Measurements from ENCODE around the gene CDH23.

The CDH23 gene

DNA sequence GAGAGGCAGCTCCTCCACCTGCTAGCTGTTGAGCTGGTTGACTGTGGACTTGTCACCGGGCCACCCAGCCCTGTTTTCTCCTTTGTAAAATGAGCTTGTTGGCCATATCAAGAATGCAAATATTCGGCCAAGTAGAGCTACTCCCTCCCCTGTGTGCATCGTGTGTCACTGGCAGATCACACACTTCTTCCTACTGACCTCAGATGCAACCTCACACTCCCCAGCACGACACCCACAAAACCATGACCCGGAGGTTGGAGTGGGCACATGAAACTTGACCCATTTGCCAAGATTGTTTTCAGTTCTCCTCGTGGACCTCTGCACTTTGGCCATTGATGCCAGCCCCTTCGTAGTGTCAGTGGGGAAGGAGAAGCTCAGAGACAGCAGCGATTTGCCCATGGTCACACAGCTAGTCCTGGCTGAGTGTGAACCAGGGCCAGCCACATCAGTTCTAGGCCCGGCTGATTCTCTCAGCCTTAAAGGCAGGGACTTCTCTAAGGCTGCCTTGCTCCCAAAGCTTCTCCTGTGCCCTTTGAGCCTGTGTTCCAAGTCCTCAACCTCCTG, 101.1 kb downstream of the CDH23 start:
- Histone ChIP-seq H3K36me3 (ENCODE audit: control insufficient read depth, insufficient read depth, low read length) (no peaks in the 10 kb centered on the region), H3K4me3 (replicated peaks; ENCODE audit: low read depth, low read length) (no peak overlapping the region), H3K27me3 (replicated peaks; ENCODE audit: control insufficient read depth, insufficient read depth, low read length) (peaks cover 1% of the 10 kb centered on the region)
- DNase-seq (ENCODE audit: extremely low read depth, insufficient read length): no peak
- TF ChIP-seq, protein P1, sequence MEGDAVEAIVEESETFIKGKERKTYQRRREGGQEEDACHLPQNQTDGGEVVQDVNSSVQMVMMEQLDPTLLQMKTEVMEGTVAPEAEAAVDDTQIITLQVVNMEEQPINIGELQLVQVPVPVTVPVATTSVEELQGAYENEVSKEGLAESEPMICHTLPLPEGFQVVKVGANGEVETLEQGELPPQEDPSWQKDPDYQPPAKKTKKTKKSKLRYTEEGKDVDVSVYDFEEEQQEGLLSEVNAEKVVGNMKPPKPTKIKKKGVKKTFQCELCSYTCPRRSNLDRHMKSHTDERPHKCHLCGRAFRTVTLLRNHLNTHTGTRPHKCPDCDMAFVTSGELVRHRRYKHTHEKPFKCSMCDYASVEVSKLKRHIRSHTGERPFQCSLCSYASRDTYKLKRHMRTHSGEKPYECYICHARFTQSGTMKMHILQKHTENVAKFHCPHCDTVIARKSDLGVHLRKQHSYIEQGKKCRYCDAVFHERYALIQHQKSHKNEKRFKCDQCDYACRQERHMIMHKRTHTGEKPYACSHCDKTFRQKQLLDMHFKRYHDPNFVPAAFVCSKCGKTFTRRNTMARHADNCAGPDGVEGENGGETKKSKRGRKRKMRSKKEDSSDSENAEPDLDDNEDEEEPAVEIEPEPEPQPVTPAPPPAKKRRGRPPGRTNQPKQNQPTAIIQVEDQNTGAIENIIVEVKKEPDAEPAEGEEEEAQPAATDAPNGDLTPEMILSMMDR (IDR thresholded peaks at IDR 0.05; ENCODE audit: insufficient read depth, low read length, poor library complexity, severe bottlenecking): no peak

DNA sequence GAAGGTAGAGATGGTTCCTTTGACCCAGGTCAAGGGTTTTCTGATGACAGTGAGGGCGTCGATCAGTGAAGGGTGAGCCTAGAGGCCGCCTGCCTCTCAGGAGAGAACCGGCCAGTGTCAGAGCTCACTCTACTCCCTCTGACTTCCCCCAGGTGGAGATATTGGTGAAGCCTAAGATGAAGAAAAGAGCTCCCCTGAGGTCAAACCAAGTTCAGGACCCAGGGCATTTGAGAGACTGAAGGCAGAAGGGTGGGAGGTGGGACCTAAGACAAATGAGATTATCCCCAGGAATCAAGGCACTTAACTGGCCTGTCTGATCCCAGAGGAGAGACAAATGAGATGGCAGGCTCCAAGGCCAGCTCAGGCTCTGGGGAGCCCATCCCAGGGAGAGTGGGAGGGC, 104.7 kb downstream of the CDH23 start:
- DNase-seq (ENCODE audit: extremely low read depth, insufficient read length): no peak
- no peak overlapping the region for H3K4me3 ChIP-seq (replicated peaks; ENCODE audit: low read depth, low read length)
- TF ChIP-seq, protein P1 (IDR thresholded peaks at IDR 0.05; ENCODE audit: insufficient read depth, low read length, poor library complexity, severe bottlenecking): no peak
- no peaks in the 10 kb centered on the region for H3K36me3 ChIP-seq (ENCODE audit: control insufficient read depth, insufficient read depth, low read length)
- H3K27me3 ChIP-seq (replicated peaks; ENCODE audit: control insufficient read depth, insufficient read depth, low read length): peaks cover 2% of the 10 kb centered on the region

- Histone ChIP-seq H3K4me3 (replicated peaks; ENCODE audit: low read depth, low read length) (no peak overlapping the region), H3K36me3 (ENCODE audit: control insufficient read depth, insufficient read depth, low read length) (no peaks in the 10 kb centered on the region), H3K27me3 (replicated peaks; ENCODE audit: control insufficient read depth, insufficient read depth, low read length) (peaks cover 2% of the 10 kb centered on the region)
- TF ChIP-seq, protein P1 (IDR thresholded peaks at IDR 0.05; ENCODE audit: insufficient read depth, low read length, poor library complexity, severe bottlenecking): no peak
- DNase-seq (ENCODE audit: extremely low read depth, insufficient read length): no peak
Measured at GRCh38 chr10:71502190-71502589, 105.5 kb downstream of the CDH23 start.

GRCh38 chr10:71502851-71503250, 106.1 kb downstream of the CDH23 start:
- TF ChIP-seq, protein P1 (IDR thresholded peaks at IDR 0.05; ENCODE audit: insufficient read depth, low read length, poor library complexity, severe bottlenecking): no peak
- no peak for DNase-seq (ENCODE audit: extremely low read depth, insufficient read length)
- H3K36me3 ChIP-seq (ENCODE audit: control insufficient read depth, insufficient read depth, low read length): no peaks in the 10 kb centered on the region
- H3K27me3 ChIP-seq (replicated peaks; ENCODE audit: control insufficient read depth, insufficient read depth, low read length): peaks cover 2% of the 10 kb centered on the region
- H3K4me3 ChIP-seq (replicated peaks; ENCODE audit: low read depth, low read length): no peak overlapping the region

DNA sequence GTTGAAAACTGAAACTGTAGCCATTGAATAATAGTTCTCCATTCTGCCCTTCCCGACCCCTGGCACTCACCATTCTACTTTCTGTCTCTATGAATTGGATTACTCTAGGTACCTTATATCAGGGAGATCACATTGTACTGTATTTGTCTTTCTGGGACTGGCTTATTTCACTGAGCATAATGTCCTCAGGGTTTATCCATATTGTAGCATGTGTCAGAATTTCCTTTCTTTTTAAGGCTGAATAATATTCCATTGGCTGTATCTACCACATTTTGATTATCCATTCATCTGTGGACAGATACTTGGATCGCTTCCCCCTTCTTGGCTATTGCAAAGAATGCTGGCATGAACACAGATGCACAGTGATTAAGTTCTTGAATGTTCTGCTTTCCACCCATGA, 107.4 kb downstream of the CDH23 start:
- no peak for DNase-seq (ENCODE audit: extremely low read depth, insufficient read length)
- TF ChIP-seq, protein P1 (IDR thresholded peaks at IDR 0.05; ENCODE audit: insufficient read depth, low read length, poor library complexity, severe bottlenecking): no peak
- Histone ChIP-seq H3K36me3 (ENCODE audit: control insufficient read depth, insufficient read depth, low read length) (no peaks in the 10 kb centered on the region), H3K4me3 (replicated peaks; ENCODE audit: low read depth, low read length) (no peak overlapping the region), H3K27me3 (replicated peaks; ENCODE audit: control insufficient read depth, insufficient read depth, low read length) (peaks cover 3% of the 10 kb centered on the region)

DNA sequence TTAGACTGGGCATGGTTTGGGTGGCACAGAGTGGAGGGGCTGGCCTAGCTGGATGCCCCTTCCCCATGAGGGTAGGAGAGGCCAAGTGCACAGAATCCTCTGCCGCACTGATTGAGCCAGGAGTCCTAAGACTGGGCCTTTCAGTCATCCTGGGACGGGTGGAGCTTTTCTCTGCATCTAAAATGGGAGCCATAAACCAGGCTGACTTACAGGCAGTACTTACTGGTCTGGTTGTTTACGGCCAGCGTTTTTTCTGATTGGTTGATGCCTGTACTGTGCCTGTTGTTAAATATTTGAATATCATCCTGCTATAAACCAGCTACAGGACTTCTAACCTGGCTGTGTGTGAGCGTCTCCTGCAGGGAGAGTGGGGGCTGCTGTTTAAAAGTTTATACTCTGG, 107.8 kb downstream of the CDH23 start:
- no peaks in the 10 kb centered on the region for H3K36me3 ChIP-seq (ENCODE audit: control insufficient read depth, insufficient read depth, low read length)
- H3K4me3 ChIP-seq (replicated peaks; ENCODE audit: low read depth, low read length): no peak overlapping the region
- H3K27me3 ChIP-seq (replicated peaks; ENCODE audit: control insufficient read depth, insufficient read depth, low read length): peaks cover 4% of the 10 kb centered on the region
- DNase-seq (ENCODE audit: extremely low read depth, insufficient read length): no peak
- TF ChIP-seq, protein P1 (IDR thresholded peaks at IDR 0.05; ENCODE audit: insufficient read depth, low read length, poor library complexity, severe bottlenecking): no peak
